Measurements from ENCODE around the gene GABPB2. TPM values are rescaled to one million over a fixed set of nuclear protein-coding genes. Genes with fewer than 3 reads are reported as not detected.

GABPB2 gene
- polyA plus RNA-seq, 2 of the 4 experiments (the other 2 are of a cell fraction) = 2.4 to 9.9 TPM

DNA sequence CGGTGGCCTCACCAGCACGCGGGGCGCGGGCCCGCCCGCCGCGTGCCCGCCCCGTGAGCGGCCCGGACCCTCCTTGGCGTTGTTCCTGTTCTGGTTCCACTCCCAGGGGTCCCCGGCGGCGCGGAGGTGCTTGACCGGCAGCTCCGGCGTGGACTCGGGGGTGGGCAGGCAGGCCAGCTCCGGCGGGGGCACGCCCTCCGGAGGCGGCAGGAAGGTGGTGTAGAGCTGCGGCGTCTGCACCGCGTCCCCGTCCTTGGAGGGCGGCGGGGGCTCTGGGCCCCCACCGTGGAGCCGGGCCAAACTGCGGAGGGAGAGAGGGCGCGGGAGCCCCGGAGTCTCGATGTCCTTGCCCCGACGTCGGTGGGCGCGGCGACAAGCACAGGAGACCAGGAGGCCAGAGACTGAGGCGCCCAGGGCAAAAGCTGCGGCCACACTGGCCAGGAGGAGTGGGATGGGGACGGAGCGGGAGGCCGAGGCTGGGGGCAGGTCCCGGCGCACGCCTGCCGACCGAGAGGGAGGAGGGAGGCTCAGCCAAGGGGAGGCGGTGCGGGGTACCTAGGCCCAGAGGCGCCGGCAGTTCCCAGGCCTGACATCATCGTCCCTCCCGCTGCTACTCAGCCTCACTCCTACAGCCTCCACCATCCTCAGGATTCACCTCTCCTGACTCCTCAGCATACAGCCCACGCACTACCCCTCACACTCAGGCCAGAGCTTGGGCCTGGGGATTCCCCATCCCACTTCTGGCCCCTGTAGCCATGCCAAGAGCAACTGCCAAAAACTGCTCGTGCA is 62.7 kb downstream of the GABPB2 start:
- Histone ChIP-seq H3K9me3 (no peaks in the 10 kb centered on the region), H3K4me3 (no peak overlapping the region), H3K27ac (no peak overlapping the region), H3K4me2 (no peak overlapping the region), H3K4me1 (no peaks in the 10 kb centered on the region)
- WGBS (ENCODE audit: missing lambda C conversion rate) = 89% methylated on average over 50 of the region's 65 CpGs
- CTCF ChIA-PET = interaction anchor here (0.6 to 3.8 kb wide), 6 partner anchors 10 to 44 kb away, joined by 3 to 23 read pairs (median 5); partner anchors contain the start of gene TNFAIP8L2
- ATAC-seq (peak in 1 of 2 experiments; percentile 18; a peak in 2 of 6 replicates), DNase-seq (ENCODE audit: low read depth in 1 of 2, low spot score in 1 of 2) (no peak), FAIRE-seq (no peak)
- POLR2A ChIA-PET = no interaction called here
- no peak for TF ChIP-seq FOSB (CRISPR knock-in tag; IDR thresholded peaks at IDR 0.05)
- TF ChIP-seq FOSL2 (IDR thresholded peaks at IDR 0.05) = no peak
- no peak for TF ChIP-seq FOSL2 (CRISPR knock-in tag; IDR thresholded peaks at IDR 0.05)
- no peak for TF ChIP-seq HOXB5 (CRISPR knock-in tag; IDR thresholded peaks at IDR 0.05)
- TF ChIP-seq HOXA7 (CRISPR knock-in tag; IDR thresholded peaks at IDR 0.05) = no peak
- TF ChIP-seq EHMT2 (IDR thresholded peaks at IDR 0.05; ENCODE audit: low read depth) = no peak
- no peak for TF ChIP-seq EP300 (IDR thresholded peaks at IDR 0.05)
- TF ChIP-seq, protein P1, sequence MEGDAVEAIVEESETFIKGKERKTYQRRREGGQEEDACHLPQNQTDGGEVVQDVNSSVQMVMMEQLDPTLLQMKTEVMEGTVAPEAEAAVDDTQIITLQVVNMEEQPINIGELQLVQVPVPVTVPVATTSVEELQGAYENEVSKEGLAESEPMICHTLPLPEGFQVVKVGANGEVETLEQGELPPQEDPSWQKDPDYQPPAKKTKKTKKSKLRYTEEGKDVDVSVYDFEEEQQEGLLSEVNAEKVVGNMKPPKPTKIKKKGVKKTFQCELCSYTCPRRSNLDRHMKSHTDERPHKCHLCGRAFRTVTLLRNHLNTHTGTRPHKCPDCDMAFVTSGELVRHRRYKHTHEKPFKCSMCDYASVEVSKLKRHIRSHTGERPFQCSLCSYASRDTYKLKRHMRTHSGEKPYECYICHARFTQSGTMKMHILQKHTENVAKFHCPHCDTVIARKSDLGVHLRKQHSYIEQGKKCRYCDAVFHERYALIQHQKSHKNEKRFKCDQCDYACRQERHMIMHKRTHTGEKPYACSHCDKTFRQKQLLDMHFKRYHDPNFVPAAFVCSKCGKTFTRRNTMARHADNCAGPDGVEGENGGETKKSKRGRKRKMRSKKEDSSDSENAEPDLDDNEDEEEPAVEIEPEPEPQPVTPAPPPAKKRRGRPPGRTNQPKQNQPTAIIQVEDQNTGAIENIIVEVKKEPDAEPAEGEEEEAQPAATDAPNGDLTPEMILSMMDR (IDR thresholded peaks at IDR 0.05) = no peak
- no peak for TF ChIP-seq KDM1A (IDR thresholded peaks at IDR 0.05; ENCODE audit: low read depth)
- TF ChIP-seq RNF2 (IDR thresholded peaks at IDR 0.05; ENCODE audit: borderline replicate concordance, low read depth) = no peak
- TF ChIP-seq HDAC2 (IDR thresholded peaks at IDR 0.05) = no peak
- no peak for TF ChIP-seq PHF8 (IDR thresholded peaks at IDR 0.05; ENCODE audit: borderline replicate concordance, low read depth)
- TF ChIP-seq, protein P2, sequence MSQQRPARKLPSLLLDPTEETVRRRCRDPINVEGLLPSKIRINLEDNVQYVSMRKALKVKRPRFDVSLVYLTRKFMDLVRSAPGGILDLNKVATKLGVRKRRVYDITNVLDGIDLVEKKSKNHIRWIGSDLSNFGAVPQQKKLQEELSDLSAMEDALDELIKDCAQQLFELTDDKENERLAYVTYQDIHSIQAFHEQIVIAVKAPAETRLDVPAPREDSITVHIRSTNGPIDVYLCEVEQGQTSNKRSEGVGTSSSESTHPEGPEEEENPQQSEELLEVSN (IDR thresholded peaks at IDR 0.05; ENCODE audit: borderline replicate concordance, low read depth) = no peak
- no peak for TF ChIP-seq TP53 (CRISPR knock-in tag; IDR thresholded peaks at IDR 0.05)
- no peak for TF ChIP-seq SMC3 (IDR thresholded peaks at IDR 0.05)
- TF ChIP-seq, protein P3, sequence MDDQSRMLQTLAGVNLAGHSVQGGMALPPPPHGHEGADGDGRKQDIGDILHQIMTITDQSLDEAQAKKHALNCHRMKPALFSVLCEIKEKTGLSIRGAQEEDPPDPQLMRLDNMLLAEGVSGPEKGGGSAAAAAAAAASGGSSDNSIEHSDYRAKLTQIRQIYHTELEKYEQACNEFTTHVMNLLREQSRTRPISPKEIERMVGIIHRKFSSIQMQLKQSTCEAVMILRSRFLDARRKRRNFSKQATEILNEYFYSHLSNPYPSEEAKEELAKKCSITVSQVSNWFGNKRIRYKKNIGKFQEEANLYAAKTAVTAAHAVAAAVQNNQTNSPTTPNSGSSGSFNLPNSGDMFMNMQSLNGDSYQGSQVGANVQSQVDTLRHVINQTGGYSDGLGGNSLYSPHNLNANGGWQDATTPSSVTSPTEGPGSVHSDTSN (IDR thresholded peaks at IDR 0.05) = no peak
- TF ChIP-seq CBX8 (IDR thresholded peaks at IDR 0.05) = no peak

DNA sequence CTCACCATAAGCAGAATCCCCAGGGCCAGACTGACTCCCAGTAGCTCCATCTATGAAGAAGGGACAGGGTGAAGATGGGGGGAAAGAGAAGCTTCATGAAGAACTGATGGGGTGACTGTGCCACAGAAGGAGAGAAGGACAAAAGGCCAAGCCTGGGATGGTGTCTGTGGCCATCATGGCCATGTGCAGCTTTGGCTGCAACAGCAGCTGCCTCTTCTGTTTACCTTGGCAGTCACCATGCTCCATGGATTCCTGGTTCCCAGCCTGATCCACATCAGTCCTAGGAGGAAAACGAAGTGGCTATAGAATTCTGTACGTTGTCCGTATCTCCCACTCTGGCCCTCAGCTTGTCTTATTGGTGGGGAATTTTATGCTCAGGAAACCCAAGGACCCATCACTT is 63.8 kb downstream of the GABPB2 start:
- H3K4me3 ChIP-seq = no peak overlapping the region
- ChIA-PET POLR2A (no interaction called here), CTCF (interaction anchor here (0.9 to 3.8 kb wide), 7 partner anchors 10 to 34 kb away, joined by 3 to 23 read pairs (median 4); partner anchors contain the start of gene TNFAIP8L2)
- FAIRE-seq (no peak), ATAC-seq (peak in 1 of 2 experiments; percentile 15; a peak in 2 of 6 replicates), DNase-seq (ENCODE audit: low read depth in 1 of 2, low spot score in 1 of 2) (no peak)
- no peaks in the 10 kb centered on the region for H3K9me3 ChIP-seq
- H3K4me1 ChIP-seq = no peaks in the 10 kb centered on the region
- 84% methylated on average over 3 of the region's 3 CpGs for WGBS (ENCODE audit: missing lambda C conversion rate)
- no peak for TF ChIP-seq CEBPB (IDR thresholded peaks at IDR 0.05)
- TF ChIP-seq MAFK (IDR thresholded peaks at IDR 0.05; ENCODE audit: partially characterized antibody) = no peak
- no peak overlapping the region for H3K4me2 ChIP-seq
- H3K27ac ChIP-seq = no peak overlapping the region

DNA sequence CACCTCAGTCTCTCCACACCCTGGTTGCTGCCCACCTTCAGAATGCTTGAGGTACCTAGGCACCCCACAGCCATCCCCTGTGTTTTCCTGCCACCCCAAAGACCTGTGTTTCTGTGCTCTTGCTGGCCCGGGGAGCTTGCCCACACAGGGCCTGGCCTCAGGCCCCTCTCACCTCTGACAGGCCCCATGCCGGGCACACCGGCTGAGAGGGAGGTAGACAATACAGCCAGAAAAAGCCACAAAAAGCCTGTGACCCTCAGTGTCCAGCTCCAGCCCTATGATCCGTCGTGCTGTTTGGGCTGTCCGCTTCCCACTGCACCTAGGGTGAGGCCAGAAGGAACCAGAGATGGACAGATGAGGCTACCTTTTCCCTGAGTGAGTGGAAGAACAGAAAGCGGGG is 64.4 kb downstream of the GABPB2 start:
- Histone ChIP-seq H3K4me1 (no peaks in the 10 kb centered on the region), H3K9me3 (no peaks in the 10 kb centered on the region), H3K27ac (no peak overlapping the region), H3K4me2 (no peak overlapping the region), H3K4me3 (no peak overlapping the region)
- 84% methylated on average over 7 of the region's 7 CpGs for WGBS (ENCODE audit: missing lambda C conversion rate)
- POLR2A ChIA-PET = no interaction called here
- DNase-seq (ENCODE audit: low read depth in 1 of 2, low spot score in 1 of 2) (no peak), FAIRE-seq (no peak), ATAC-seq (no peak; a peak in 1 of 6 replicates)
- TF ChIP-seq ZNF302 (CRISPR knock-in tag; IDR thresholded peaks at IDR 0.05) = no peak
- TF ChIP-seq CHD2 (IDR thresholded peaks at IDR 0.05; ENCODE audit: low read length, partially characterized antibody) = no peak
- TF ChIP-seq JUN (IDR thresholded peaks at IDR 0.05) = no peak
- no peak for TF ChIP-seq SMC3 (IDR thresholded peaks at IDR 0.05)
- no peak for TF ChIP-seq BHLHE40 (IDR thresholded peaks at IDR 0.05; ENCODE audit: low read depth, low read length)
- TF ChIP-seq ZC3H11A (IDR thresholded peaks at IDR 0.05) = no peak
- CTCF ChIA-PET = interaction anchor here (0.9 to 3.8 kb wide), 10 partner anchors 10 to 64 kb away, joined by 3 to 23 read pairs (median 4); partner anchors contain the start of genes GABPB2 and TNFAIP8L2

All from A549 (cell line).